ENCODE results near the gene PRXL2A. TPM values are rescaled to one million over a fixed set of nuclear protein-coding genes. Genes with fewer than 3 reads are reported as not detected.

The PRXL2A gene
- total RNA-seq, 1 experiment from 2014 or later: 47.1 TPM

DNA sequence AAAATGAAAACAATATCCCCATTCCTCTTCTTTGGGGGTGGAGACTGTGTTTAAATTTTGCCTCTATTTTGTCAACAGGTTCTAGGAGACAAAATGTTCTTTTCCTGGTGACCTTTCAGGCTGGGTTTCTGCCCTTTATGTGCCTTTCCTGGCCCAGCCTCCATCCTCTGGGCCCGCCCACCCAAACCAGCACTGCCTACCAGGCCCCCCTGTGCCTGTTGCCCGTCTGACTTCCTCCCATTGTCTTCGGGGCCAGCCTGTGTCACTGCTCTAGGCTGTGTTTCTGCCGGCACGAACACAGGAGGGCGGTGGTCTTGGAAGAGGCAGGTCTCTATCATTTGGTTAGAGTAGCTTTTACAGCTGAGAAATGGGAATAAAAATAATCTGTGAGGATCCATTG lies 59.7 kb downstream of the PRXL2A start:
- WGBS (ENCODE audit: extremely low coverage, insufficient read length, low lambda C conversion rate): no CpG with 5 or more reads among the region's 6 CpGs
- no peak overlapping the region for H2BK15ac ChIP-seq (ENCODE audit: low read depth, low read length)

More for the DNA sequence above, 59.7 kb downstream of the PRXL2A start:
- Histone ChIP-seq H3K79me1 (ENCODE audit: insufficient read depth, low read depth, low read length, poor library complexity, severe bottlenecking) (no peaks in the 10 kb centered on the region), H4K8ac (replicated peaks; ENCODE audit: insufficient read length, low read depth, low read length) (no peak overlapping the region), H3K4me2 (ENCODE audit: insufficient read depth, insufficient read length, low read length) (no peak overlapping the region), H3K27me3 (ENCODE audit: insufficient read depth, low read length) (no peaks in the 10 kb centered on the region; the same call in 1 of the 2 replicates), H2AK5ac (ENCODE audit: insufficient read length, low read length) (no peak overlapping the region), H4K91ac (ENCODE audit: insufficient read length, low read depth, low read length) (no peak overlapping the region), H3K23ac (ENCODE audit: insufficient read length, low read depth, low read length) (no peak overlapping the region), H3K9ac (ENCODE audit: extremely low read depth, insufficient read length, low read length) (no peak overlapping the region), H3K23me2 (ENCODE audit: insufficient read length, low read depth, low read length, poor library complexity, severe bottlenecking) (peaks cover 3% of the 10 kb centered on the region), H3K4ac (ENCODE audit: low read depth, low read length) (no peak overlapping the region), H2BK5ac (ENCODE audit: insufficient read length, low read length) (no peak overlapping the region), H3K4me1 (ENCODE audit: insufficient read depth, low read length) (peaks cover 21% of the 10 kb centered on the region), H3K14ac (ENCODE audit: insufficient read depth, low read length) (no peak overlapping the region), H2AFZ (ENCODE audit: low read length) (no peak overlapping the region), H2BK12ac (ENCODE audit: insufficient read length, low read depth, low read length) (no peak overlapping the region), H3K56ac (ENCODE audit: insufficient read length, low read depth, low read length) (no peak overlapping the region), H4K5ac (ENCODE audit: insufficient read length, low read depth, low read length) (no peak overlapping the region), H2BK120ac (ENCODE audit: low read depth, low read length, poor library complexity, severe bottlenecking) (no peak overlapping the region), H3K9me3 (ENCODE audit: control insufficient read depth, low read depth, low read length) (no peaks in the 10 kb centered on the region), H4K20me1 (ENCODE audit: control insufficient read depth, insufficient read depth, insufficient read length) (no peaks in the 10 kb centered on the region), H3K27ac (ENCODE audit: insufficient read length, low read depth, low read length) (no peak overlapping the region), H3K79me2 (ENCODE audit: insufficient read depth, low read length) (peaks cover 9% of the 10 kb centered on the region; the same call in 1 of the 2 replicates), H3K18ac (ENCODE audit: insufficient read length, low read depth, low read length) (no peak overlapping the region), H3T11ph (ENCODE audit: low read length) (no peak overlapping the region), H2BK20ac (ENCODE audit: low read depth, low read length, poor library complexity, severe bottlenecking) (no peak overlapping the region)
- TF ChIP-seq, protein P1, sequence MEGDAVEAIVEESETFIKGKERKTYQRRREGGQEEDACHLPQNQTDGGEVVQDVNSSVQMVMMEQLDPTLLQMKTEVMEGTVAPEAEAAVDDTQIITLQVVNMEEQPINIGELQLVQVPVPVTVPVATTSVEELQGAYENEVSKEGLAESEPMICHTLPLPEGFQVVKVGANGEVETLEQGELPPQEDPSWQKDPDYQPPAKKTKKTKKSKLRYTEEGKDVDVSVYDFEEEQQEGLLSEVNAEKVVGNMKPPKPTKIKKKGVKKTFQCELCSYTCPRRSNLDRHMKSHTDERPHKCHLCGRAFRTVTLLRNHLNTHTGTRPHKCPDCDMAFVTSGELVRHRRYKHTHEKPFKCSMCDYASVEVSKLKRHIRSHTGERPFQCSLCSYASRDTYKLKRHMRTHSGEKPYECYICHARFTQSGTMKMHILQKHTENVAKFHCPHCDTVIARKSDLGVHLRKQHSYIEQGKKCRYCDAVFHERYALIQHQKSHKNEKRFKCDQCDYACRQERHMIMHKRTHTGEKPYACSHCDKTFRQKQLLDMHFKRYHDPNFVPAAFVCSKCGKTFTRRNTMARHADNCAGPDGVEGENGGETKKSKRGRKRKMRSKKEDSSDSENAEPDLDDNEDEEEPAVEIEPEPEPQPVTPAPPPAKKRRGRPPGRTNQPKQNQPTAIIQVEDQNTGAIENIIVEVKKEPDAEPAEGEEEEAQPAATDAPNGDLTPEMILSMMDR (conservative IDR thresholded peaks at IDR 0.05): peak; percentile 16; the same call in 1 of the 3 replicates
- peaks cover 62 to 71% of the 10 kb centered on the region in 2 experiments for H3K4me1 Mint-ChIP-seq
- peak; percentile 90 for DNase-seq
- H3K27ac Mint-ChIP-seq: no peak overlapping the region
- H3K4me3 Mint-ChIP-seq: peak overlapping the region in 1 of 2 experiments; percentile 50; a peak in 1 of 5 replicates
- peaks cover 53% of the 10 kb centered on the region for H3K27me3 Mint-ChIP-seq (ENCODE audit: low read depth)
- H3K9me3 Mint-ChIP-seq: no peaks in the 10 kb centered on the region
- H3K36me3 Mint-ChIP-seq (ENCODE audit: insufficient read depth in 1 of 3, low read depth in 3 of 3): peaks cover 8 to 19% (median 19%) of the 10 kb centered on the region in 3 experiments; a peak in 6 of 7 replicates
